ENCODE results near the gene CHD1L.
"Not testable (repeated sequence)": the region's sequence is repeated elsewhere in the genome, so short reads cannot be mapped to it uniquely, and the experiment has no call there.

DNA sequence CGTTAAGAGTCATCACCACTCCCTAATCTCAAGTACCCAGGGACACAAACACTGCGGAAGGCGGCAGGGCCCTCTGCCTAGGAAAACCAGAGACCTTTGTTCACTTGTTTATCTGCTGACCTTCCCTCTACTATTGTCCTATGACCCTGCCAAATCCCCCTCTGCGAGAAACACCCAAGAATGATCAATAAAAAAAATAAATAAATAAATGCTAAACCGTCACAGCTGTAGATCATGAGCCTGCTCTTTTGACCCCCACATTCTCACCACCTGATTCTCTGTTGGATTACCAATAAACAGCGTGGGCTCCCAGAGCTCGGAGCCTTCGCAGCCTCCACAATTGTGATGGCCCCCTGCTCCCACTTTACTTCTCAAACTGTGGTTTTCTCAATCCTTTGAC is 8.6 kb upstream of the CHD1L start:
- TF ChIP-seq, protein P1, sequence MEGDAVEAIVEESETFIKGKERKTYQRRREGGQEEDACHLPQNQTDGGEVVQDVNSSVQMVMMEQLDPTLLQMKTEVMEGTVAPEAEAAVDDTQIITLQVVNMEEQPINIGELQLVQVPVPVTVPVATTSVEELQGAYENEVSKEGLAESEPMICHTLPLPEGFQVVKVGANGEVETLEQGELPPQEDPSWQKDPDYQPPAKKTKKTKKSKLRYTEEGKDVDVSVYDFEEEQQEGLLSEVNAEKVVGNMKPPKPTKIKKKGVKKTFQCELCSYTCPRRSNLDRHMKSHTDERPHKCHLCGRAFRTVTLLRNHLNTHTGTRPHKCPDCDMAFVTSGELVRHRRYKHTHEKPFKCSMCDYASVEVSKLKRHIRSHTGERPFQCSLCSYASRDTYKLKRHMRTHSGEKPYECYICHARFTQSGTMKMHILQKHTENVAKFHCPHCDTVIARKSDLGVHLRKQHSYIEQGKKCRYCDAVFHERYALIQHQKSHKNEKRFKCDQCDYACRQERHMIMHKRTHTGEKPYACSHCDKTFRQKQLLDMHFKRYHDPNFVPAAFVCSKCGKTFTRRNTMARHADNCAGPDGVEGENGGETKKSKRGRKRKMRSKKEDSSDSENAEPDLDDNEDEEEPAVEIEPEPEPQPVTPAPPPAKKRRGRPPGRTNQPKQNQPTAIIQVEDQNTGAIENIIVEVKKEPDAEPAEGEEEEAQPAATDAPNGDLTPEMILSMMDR (IDR thresholded peaks at IDR 0.05; ENCODE audit: low read length): not testable (repeated sequence)
- TF ChIP-seq EZH2phosphoT487 (IDR thresholded peaks at IDR 0.05; ENCODE audit: low read length): not testable (repeated sequence)

Measured in MM.1S (cell line).